OCI-LY3 (cell line): ENCODE measurements around the gene ITPR3.

ENCODE experiments used
- H2AFZ ChIP-seq: fragments of 200-600, 300-600 bp; shearing (Covaris generic); 2 replicates; pipeline ENCODE4 v1.6.0; 2014; ENCODE audit warnings: antibody characterized with exemption, low read depth, low read length
- H3K27ac ChIP-seq: fragments of 200-600, 300-600 bp; sonication (generic); 2 replicates; pipeline ENCODE4 v1.5.1; 2014; ENCODE audit warnings: mild to moderate bottlenecking, low read length, moderate library complexity, mixed read lengths
- H3K27me3 ChIP-seq: fragments of 200-600, 300-600 bp; sonication (generic); 2 replicates; pipeline ENCODE4 v1.6.1; 2014; ENCODE audit warnings: low read depth, low read length, mixed read lengths
- H3K36me3 ChIP-seq: fragments of 200-600, 300-600 bp; sonication (generic); replicated peaks from 2 replicates; pipeline ENCODE3; 2014; ENCODE audit warnings: low read depth, low read length, mixed read lengths
- H3K4me1 ChIP-seq: fragments of 300-600, 200-600 bp; sonication (generic); 2 replicates; pipeline ENCODE4 v1.6.1; 2014; ENCODE audit warnings: low read length, mixed read lengths
- H3K4me2 ChIP-seq: fragments of 200-600, 300-600 bp; sonication (generic); 2 replicates; pipeline ENCODE4 v1.6.1; 2014; ENCODE audit warnings: low read length, mixed read lengths
- H3K4me3 ChIP-seq: fragments of 300-600, 200-600 bp; sonication (generic); 2 replicates; pipeline ENCODE4 v1.5.1; 2014; ENCODE audit warnings: antibody characterized with exemption, mild to moderate bottlenecking, low read length, moderate library complexity
- H3K79me2 ChIP-seq: fragments of 300-600, 200-600 bp; shearing (Covaris generic); 2 replicates; pipeline ENCODE4 v1.6.1; 2014; ENCODE audit warnings: mild to moderate bottlenecking, low read length, mixed read lengths
- H3K9ac ChIP-seq: fragments of 300-600, 200-600 bp; shearing (Covaris generic); 2 replicates; pipeline ENCODE4 v1.6.0; 2014; ENCODE audit warnings: mild to moderate bottlenecking, low read length, moderate library complexity
- H3K9me3 ChIP-seq: fragments of 200-600, 300-600 bp; shearing (Covaris generic); 2 replicates; pipeline ENCODE4 v1.6.1; 2014; ENCODE audit warnings: low read length, mixed read lengths; ENCODE audit not compliant: insufficient read depth
- H4K20me1 ChIP-seq: fragments of 200-600, 300-600 bp; sonication (generic); 2 replicates; pipeline ENCODE4 v1.6.1; 2016; ENCODE audit warnings: low read length, mixed read lengths; ENCODE audit not compliant: insufficient read depth
- EZH2phosphoT487 ChIP-seq: fragments of 200-600 bp; shearing (Covaris generic); IDR thresholded peaks from 2 replicates; pipeline ENCODE4 v1.6.1; 2018; ENCODE audit warnings: antibody characterized with exemption, mixed run types, low read depth
- TF ChIP-seq, protein P1 (sequence below): fragments of 200-600, 300-600 bp; sonication (generic); IDR thresholded peaks from 2 replicates; pipeline ENCODE4 v1.5.1; 2014; ENCODE audit warnings: antibody characterized with exemption, low read length, low read depth

The ITPR3 gene

DNA sequence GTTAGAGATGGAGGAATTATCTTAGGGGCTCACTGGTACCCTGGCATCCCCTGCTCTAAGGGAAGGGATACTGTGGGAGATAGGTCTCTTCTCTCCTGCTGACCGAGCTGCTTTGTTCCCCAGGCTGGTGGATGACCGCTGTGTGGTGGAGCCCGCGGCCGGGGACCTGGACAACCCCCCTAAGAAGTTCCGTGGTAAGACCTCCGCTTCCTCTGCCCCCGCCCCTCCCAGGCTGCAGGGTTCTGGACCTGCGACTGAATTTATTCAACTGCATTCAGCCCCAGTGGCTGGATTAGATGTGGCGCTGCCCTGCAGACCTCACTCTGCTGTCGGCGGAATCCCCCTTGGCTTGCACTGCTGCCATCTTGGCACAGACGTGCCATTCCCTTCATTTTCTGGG, 19.2 kb downstream of the ITPR3 start:
- Histone ChIP-seq H2AFZ (no peak overlapping the region), H3K36me3 (no peaks in the 10 kb centered on the region), H3K27me3 (no peaks in the 10 kb centered on the region), H3K27ac (no peak overlapping the region), H3K9ac (no peak overlapping the region), H3K4me2 (no peak overlapping the region), H3K79me2 (no peaks in the 10 kb centered on the region; the same call in 1 of the 2 replicates), H3K9me3 (no peaks in the 10 kb centered on the region), H4K20me1 (no peaks in the 10 kb centered on the region), H3K4me1 (no peaks in the 10 kb centered on the region), H3K4me3 (no peak overlapping the region)
- TF ChIP-seq, protein P1, sequence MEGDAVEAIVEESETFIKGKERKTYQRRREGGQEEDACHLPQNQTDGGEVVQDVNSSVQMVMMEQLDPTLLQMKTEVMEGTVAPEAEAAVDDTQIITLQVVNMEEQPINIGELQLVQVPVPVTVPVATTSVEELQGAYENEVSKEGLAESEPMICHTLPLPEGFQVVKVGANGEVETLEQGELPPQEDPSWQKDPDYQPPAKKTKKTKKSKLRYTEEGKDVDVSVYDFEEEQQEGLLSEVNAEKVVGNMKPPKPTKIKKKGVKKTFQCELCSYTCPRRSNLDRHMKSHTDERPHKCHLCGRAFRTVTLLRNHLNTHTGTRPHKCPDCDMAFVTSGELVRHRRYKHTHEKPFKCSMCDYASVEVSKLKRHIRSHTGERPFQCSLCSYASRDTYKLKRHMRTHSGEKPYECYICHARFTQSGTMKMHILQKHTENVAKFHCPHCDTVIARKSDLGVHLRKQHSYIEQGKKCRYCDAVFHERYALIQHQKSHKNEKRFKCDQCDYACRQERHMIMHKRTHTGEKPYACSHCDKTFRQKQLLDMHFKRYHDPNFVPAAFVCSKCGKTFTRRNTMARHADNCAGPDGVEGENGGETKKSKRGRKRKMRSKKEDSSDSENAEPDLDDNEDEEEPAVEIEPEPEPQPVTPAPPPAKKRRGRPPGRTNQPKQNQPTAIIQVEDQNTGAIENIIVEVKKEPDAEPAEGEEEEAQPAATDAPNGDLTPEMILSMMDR, result no peak
- TF ChIP-seq EZH2phosphoT487, result no peak

DNA sequence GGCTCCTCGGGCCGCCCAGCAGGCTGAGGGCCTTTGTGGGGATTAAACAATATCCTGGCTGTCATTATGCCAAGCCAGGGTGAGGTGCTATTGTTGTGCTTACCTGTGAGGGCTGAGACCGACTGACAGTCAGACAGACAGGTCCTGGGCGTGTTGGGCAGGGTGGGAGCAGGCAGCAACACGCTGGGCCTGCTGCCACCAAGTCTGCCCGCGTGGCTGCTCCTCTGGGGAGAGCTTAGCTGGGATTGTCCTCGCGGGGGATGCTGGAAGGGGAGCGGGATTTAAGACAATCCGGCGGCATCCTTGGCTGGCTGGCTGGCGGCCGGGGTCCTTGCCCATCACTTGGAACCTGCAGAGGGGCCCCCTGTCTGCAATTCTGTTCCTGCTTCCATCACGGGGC, 20.0 kb downstream of the ITPR3 start:
- H3K4me3 ChIP-seq, result no peak overlapping the region
- H2AFZ ChIP-seq, result no peak overlapping the region
- H3K9me3 ChIP-seq, result no peaks in the 10 kb centered on the region
- no peaks in the 10 kb centered on the region for H4K20me1 ChIP-seq
- no peaks in the 10 kb centered on the region; the same call in 1 of the 2 replicates for H3K79me2 ChIP-seq
- H3K9ac ChIP-seq, result no peak overlapping the region
- no peaks in the 10 kb centered on the region for H3K36me3 ChIP-seq
- no peak overlapping the region for H3K27ac ChIP-seq
- H3K4me1 ChIP-seq, result no peaks in the 10 kb centered on the region
- no peak overlapping the region for H3K4me2 ChIP-seq
- no peaks in the 10 kb centered on the region for H3K27me3 ChIP-seq
- no peak for TF ChIP-seq EZH2phosphoT487
- TF ChIP-seq, protein P1, result no peak

DNA sequence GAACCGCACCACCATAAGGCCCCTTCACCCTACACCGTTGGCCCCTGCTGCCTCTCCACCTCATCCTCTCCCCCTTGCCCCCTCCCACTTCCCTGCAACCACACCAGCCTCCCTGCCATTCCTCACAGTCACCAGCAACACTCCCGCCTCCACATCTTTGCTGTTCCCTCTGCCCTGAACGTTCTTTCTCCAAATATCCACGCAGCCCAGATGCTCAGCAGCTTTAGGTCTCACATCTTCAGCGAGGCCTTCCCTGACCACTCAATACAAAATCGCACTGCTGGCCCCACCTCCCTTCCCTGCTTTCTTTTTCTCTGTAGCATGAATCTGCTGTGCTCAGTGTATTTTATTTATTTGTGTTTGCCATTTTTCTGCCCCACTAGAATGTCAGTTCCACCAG, 20.5 kb downstream of the ITPR3 start:
- Histone ChIP-seq H3K9me3 (no peaks in the 10 kb centered on the region), H3K27ac (no peak overlapping the region), H4K20me1 (no peaks in the 10 kb centered on the region), H2AFZ (no peak overlapping the region), H3K4me2 (no peak overlapping the region), H3K9ac (no peak overlapping the region), H3K79me2 (no peaks in the 10 kb centered on the region), H3K27me3 (no peaks in the 10 kb centered on the region), H3K4me1 (no peaks in the 10 kb centered on the region), H3K36me3 (no peaks in the 10 kb centered on the region), H3K4me3 (no peak overlapping the region)
- TF ChIP-seq, protein P1, result no peak
- no peak for TF ChIP-seq EZH2phosphoT487

DNA sequence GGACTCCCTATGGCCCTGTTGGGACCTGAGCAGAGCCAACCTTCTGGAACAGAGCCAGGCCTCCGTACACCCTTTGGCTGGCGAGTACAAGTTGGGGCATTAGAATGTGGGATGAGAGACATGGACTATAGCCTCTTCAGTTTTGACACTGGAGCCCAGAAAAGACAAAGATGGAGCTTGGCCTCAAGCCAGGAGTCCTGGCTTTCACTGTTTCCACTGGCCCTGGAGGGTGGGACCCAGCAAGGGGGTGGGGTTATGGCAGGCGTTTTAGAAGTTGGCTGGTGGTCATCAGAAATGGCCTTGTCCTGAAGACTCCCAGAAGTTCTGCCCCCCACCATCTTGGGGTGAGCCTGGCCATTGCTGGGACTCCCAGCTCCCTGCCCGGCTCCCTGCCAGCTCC, 21.8 kb downstream of the ITPR3 start:
- Histone ChIP-seq H3K9ac (no peak overlapping the region), H4K20me1 (no peaks in the 10 kb centered on the region), H3K27ac (no peak overlapping the region), H2AFZ (no peak overlapping the region), H3K27me3 (no peaks in the 10 kb centered on the region), H3K4me3 (no peak overlapping the region), H3K4me2 (no peak overlapping the region), H3K4me1 (no peaks in the 10 kb centered on the region), H3K9me3 (no peaks in the 10 kb centered on the region), H3K79me2 (no peaks in the 10 kb centered on the region), H3K36me3 (no peaks in the 10 kb centered on the region)
- TF ChIP-seq, protein P1, result no peak
- no peak for TF ChIP-seq EZH2phosphoT487
